ENCODE measurements around the gene DMPK. TPM values are rescaled to one million over a fixed set of nuclear protein-coding genes. Genes with fewer than 3 reads are reported as not detected.

DMPK gene
- total and polyA plus RNA-seq, 2 donors from 2014 or later, result 31.3 to 63.0 TPM

DNA sequence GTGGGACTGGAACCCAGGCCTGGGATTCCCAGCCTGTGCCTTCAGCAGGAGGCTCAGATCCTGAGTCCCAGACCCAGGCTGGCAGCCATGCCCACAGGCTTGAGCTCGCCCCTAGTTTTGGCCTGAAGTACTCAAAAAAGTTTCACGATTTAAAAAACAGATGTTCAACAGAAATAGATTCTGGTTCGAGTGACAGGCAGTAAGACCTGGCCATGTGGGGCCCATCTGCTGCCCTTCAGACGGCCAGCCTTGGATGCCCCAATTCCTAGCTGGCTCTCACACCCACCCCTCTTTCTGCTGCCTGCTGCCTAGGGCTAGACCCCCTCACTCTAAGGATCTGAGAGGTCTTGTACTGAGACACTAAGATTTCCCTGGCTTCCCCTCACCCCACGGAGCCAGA is 2.8 kb upstream of the DMPK start:
- H3K36me3 ChIP-seq (ENCODE audit: control insufficient read depth in 2 of 3, insufficient read depth in 3 of 3, low read length in 3 of 3), result peaks cover 0 to 20% (median 10%) of the 10 kb centered on the region in 3 donors
- no peak overlapping the region for H3K4me3 ChIP-seq (ENCODE audit: low read length in 3 of 3)
- H3K9ac ChIP-seq (ENCODE audit: low read length in 3 of 3), result no peak overlapping the region
- no peak overlapping the region for H3K27ac ChIP-seq (ENCODE audit: low read depth in 2 of 2, low read length in 2 of 2)
- H3K4me1 ChIP-seq (ENCODE audit: control insufficient read depth in 2 of 3, insufficient read depth in 2 of 3, low read depth in 1 of 3, low read length in 3 of 3), result peaks cover 0 to 14% (median 0%) of the 10 kb centered on the region in 3 donors
- no peaks in the 10 kb centered on the region for H3K9me3 ChIP-seq (ENCODE audit: control insufficient read depth in 2 of 3, insufficient read depth in 1 of 3, low read length in 3 of 3)
- H3K27me3 ChIP-seq (ENCODE audit: control insufficient read depth, insufficient read depth, low read length), result no peaks in the 10 kb centered on the region
- TF ChIP-seq, protein P1, sequence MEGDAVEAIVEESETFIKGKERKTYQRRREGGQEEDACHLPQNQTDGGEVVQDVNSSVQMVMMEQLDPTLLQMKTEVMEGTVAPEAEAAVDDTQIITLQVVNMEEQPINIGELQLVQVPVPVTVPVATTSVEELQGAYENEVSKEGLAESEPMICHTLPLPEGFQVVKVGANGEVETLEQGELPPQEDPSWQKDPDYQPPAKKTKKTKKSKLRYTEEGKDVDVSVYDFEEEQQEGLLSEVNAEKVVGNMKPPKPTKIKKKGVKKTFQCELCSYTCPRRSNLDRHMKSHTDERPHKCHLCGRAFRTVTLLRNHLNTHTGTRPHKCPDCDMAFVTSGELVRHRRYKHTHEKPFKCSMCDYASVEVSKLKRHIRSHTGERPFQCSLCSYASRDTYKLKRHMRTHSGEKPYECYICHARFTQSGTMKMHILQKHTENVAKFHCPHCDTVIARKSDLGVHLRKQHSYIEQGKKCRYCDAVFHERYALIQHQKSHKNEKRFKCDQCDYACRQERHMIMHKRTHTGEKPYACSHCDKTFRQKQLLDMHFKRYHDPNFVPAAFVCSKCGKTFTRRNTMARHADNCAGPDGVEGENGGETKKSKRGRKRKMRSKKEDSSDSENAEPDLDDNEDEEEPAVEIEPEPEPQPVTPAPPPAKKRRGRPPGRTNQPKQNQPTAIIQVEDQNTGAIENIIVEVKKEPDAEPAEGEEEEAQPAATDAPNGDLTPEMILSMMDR (IDR thresholded peaks at IDR 0.05; ENCODE audit: borderline replicate concordance, extremely low read depth, insufficient read depth), result no peak
- intact Hi-C loops (cut with DNase I), result no loop called here
- FAIRE-seq, result no peak
- DNase-seq, result no peak

DNA sequence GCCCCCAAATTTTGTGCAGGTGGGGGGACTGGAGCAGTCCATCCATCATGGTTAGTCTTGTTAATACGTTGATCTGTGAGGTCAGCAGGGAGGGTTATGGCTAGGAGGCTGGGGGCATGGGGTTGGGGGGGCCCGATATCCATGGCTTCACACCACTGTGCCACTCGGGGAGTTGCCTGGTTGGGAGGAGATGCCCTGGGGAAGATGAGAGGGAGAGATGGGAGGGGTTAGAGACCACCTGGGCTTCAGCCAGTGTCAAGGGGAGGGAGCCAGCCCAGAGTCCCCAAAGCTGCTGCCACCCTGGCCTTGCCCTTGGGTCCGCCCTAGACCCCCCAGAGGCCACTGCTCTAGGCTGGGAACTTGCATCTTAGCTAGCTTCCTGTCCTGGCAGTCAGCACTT is 1.8 kb upstream of the DMPK start:
- Histone ChIP-seq H3K4me1 (ENCODE audit: control insufficient read depth in 2 of 3, insufficient read depth in 2 of 3, low read depth in 1 of 3, low read length in 3 of 3) (peaks cover 0 to 21% (median 0%) of the 10 kb centered on the region in 3 donors), H3K4me3 (ENCODE audit: low read length in 3 of 3) (no peak overlapping the region), H3K9ac (ENCODE audit: low read length in 3 of 3) (no peak overlapping the region), H3K36me3 (ENCODE audit: control insufficient read depth in 2 of 3, insufficient read depth in 3 of 3, low read length in 3 of 3) (peaks cover 0 to 16% (median 7%) of the 10 kb centered on the region in 3 donors), H3K27me3 (ENCODE audit: control insufficient read depth, insufficient read depth, low read length) (no peaks in the 10 kb centered on the region), H3K27ac (ENCODE audit: low read depth in 2 of 2, low read length in 2 of 2) (no peak overlapping the region), H3K9me3 (ENCODE audit: control insufficient read depth in 2 of 3, insufficient read depth in 1 of 3, low read length in 3 of 3) (no peaks in the 10 kb centered on the region)
- TF ChIP-seq, protein P1 (IDR thresholded peaks at IDR 0.05; ENCODE audit: borderline replicate concordance, extremely low read depth, insufficient read depth), result no peak
- no peak for DNase-seq
- intact Hi-C loops (cut with DNase I), result no loop called here
- FAIRE-seq, result no peak

DNA sequence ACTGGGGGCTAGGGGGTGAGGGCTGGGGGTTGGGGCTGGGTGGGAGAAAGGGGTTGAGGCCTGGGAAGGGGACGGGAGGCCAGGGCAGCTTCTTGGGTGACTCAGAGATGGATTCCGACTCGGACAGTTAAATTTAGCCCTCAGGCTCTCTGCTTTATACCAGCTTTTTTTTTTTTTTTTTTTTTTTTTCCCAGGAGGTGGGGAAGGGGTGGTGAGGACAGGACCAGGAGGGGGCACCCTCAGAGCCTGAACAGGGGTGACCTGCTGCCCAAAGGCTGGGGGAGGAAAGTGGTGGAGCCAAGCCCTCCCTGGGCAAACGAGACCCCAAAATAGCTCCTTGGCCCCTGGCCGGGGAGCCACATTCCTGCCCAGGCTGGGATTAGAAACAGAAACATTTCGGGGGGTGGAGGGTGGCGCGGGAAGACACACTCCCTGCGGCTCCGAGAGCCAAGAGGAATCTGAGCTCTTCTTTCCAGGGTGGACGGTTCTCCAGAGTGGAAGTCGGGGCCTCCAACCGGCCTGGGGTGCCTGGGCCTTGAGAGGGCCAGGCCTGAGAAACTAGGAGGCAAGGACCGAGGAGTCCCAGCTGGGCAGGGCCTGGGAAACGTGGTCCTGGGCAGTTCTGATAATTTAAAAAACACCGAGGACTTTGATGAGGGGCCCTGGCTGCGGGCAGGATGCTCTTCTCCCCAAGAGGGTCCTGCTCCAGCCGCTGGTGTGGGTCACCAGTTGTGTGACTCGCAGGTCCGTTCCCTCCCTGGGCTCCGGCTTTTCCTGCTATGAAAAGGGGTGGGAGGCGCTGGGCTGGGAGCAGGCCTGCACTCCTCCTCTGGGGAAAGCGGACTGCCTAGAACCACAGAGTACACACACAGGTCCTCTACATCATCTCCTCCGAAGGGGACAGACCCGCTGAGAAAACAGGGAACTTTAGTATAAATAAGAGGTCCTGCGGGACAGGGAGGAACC is 813 bp upstream of the DMPK start:
- Histone ChIP-seq H3K4me3 (ENCODE audit: low read length in 3 of 3) (no peak overlapping the region), H3K9ac (ENCODE audit: low read length in 3 of 3) (peak overlapping the region in 1 of 3 donors; percentile 3), H3K36me3 (ENCODE audit: control insufficient read depth in 2 of 3, insufficient read depth in 3 of 3, low read length in 3 of 3) (peaks cover 0 to 7% (median 4%) of the 10 kb centered on the region in 3 donors), H3K27ac (ENCODE audit: low read depth in 2 of 2, low read length in 2 of 2) (peak overlapping the region; percentile 51 to 52), H3K9me3 (ENCODE audit: control insufficient read depth in 2 of 3, insufficient read depth in 1 of 3, low read length in 3 of 3) (no peaks in the 10 kb centered on the region), H3K4me1 (ENCODE audit: control insufficient read depth in 2 of 3, insufficient read depth in 2 of 3, low read depth in 1 of 3, low read length in 3 of 3) (peaks cover 0 to 24% (median 0%) of the 10 kb centered on the region in 3 donors), H3K27me3 (ENCODE audit: control insufficient read depth, insufficient read depth, low read length) (no peaks in the 10 kb centered on the region)
- TF ChIP-seq, protein P1 (IDR thresholded peaks at IDR 0.05; ENCODE audit: borderline replicate concordance, extremely low read depth, insufficient read depth), result no peak
- DNase-seq, result peak in 2 of 5 donors; percentile 35 to 90
- FAIRE-seq, result no peak
- intact Hi-C loops (cut with DNase I), result no loop called here

Data from kidney (tissue), 14 donors.